A549 (cell line): ENCODE data around the gene HMCES.

Source experiments
- CHD2 ChIP-seq: fragments of 150-350 bp; IDR thresholded peaks from 2 replicates; pipeline ENCODE4 v1.6.1; 2014; ENCODE audit warnings: low read length; ENCODE audit not compliant: partially characterized antibody
- PHF8 ChIP-seq: fragments of 200-600 bp; sonication (generic); IDR thresholded peaks from 2 replicates; pipeline ENCODE4 v1.6.1; 2016; ENCODE audit warnings: low read depth, mild to moderate bottlenecking, antibody characterized with exemption, moderate library complexity, borderline replicate concordance
- POLR2A ChIP-seq: IDR thresholded peaks from 2 replicates; pipeline ENCODE4 v1.6.1; 2012; ENCODE audit warnings: mild to moderate bottlenecking, low read length
- RCOR1 ChIP-seq: fragments of 150-350 bp; IDR thresholded peaks from 2 replicates; pipeline ENCODE4 v1.6.1; 2014; ENCODE audit warnings: antibody characterized with exemption, low read length, low read depth
- SMC3 ChIP-seq: fragments of >200 bp; sonication (Bioruptor Twin); formaldehyde crosslinking; IDR thresholded peaks from 3 replicates; pipeline ENCODE4 v1.6.1; 2018; ENCODE audit warnings: inconsistent platforms
- TP53 ChIP-seq: fragments of 250-450 bp; sonication (Bioruptor Pico); IDR thresholded peaks from 2 replicates; pipeline ENCODE4 v1.5.0; 2021; ENCODE audit warnings: mild to moderate bottlenecking, moderate library complexity

DNA sequence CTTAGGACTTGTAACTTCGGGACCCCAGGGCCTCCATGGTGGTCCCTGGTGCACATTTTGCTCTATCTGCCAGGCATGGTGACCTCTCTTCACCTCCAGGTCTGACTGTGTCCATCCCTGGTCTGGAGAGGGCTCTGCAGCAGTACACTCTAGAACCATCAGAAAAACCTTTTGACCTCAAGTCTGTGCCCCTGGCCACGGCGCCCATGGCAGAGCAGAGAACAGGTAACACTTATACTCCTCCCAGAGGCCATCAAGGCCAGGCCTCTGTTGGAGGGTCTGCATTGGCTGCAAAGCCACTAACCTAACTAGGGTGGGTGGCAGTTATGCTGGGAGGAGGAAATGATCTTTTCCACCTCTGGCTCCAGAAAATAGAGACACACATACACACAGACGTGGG is 10.3 kb upstream of the HMCES start:
- TF ChIP-seq CHD2 (no peak), POLR2A (no peak), RCOR1 (no peak), TP53 (CRISPR knock-in tag) (no peak), PHF8 (no peak), SMC3 (no peak)
